GM12872 (cell line): ENCODE data around the gene KRT26.

Source experiments
- TF ChIP-seq, protein P1 (sequence below): IDR thresholded peaks from 3 replicates; pipeline ENCODE4 v1.5.1; 2011; ENCODE audit warnings: low read depth, mild to moderate bottlenecking, low read length, moderate library complexity; ENCODE audit not compliant: insufficient read depth

The KRT26 gene

DNA sequence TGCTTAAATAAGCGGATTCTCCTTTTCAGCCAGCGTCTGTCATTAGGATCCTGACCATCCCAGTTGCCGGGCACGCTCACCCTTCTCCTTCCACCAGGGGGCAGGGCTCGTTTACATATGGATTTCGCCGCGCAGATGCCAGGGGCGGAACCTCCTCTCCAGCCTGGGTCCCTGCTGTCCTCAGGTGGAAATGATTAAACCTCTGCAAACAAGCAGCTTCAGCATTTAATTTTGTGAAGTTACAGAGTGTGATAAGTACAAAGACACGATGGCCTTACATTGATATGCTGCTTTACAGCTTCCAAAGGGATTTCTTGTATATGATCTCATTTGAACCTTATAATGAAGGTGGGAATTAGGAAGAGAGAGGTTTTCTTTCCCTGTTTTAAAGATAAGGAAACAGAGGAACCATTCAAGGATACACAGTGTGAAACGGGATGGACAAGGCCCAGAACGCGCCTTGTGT, 31.6 kb upstream of the KRT26 start:
- TF ChIP-seq, protein P1, sequence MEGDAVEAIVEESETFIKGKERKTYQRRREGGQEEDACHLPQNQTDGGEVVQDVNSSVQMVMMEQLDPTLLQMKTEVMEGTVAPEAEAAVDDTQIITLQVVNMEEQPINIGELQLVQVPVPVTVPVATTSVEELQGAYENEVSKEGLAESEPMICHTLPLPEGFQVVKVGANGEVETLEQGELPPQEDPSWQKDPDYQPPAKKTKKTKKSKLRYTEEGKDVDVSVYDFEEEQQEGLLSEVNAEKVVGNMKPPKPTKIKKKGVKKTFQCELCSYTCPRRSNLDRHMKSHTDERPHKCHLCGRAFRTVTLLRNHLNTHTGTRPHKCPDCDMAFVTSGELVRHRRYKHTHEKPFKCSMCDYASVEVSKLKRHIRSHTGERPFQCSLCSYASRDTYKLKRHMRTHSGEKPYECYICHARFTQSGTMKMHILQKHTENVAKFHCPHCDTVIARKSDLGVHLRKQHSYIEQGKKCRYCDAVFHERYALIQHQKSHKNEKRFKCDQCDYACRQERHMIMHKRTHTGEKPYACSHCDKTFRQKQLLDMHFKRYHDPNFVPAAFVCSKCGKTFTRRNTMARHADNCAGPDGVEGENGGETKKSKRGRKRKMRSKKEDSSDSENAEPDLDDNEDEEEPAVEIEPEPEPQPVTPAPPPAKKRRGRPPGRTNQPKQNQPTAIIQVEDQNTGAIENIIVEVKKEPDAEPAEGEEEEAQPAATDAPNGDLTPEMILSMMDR, result peak; percentile 77

DNA sequence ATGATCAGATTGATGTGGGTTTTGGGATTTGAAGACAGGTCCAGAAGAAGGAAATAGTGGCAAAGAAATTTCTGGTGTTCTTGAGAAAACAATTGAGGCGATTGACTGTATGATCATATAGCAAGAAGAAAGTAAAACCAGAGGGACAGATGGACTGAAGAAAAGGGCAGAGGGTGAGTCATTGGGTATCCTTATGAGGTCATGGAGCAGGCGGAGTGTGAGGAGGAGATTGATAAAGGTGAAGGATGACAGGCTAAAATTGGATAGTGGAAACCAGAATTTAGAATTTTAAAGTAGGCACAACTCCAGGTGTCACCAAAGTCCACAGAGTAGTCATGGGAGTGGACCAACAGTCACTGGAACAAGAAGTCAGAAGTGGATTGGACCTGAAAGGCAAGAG, 29.2 kb upstream of the KRT26 start:
- TF ChIP-seq, protein P1, result no peak

DNA sequence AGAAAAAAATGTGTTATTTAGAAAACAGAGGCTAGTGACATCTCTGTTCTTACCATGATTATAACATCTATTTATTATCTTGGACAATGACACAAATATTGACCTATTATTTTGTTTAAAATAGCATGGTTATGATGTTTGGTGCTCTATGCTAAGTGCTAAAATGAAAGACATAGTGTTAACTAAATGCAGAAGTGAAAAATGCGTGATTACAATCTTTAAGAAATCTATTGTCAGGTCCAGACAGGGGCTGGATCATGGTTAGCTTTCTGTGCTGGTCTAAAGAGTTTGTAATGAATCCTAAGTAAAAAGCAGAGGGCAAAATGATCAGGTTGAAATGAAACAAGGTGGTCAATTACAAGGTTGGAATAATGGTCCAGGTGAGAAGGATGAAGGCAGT, 28.4 kb upstream of the KRT26 start:
- TF ChIP-seq, protein P1, result no peak

DNA sequence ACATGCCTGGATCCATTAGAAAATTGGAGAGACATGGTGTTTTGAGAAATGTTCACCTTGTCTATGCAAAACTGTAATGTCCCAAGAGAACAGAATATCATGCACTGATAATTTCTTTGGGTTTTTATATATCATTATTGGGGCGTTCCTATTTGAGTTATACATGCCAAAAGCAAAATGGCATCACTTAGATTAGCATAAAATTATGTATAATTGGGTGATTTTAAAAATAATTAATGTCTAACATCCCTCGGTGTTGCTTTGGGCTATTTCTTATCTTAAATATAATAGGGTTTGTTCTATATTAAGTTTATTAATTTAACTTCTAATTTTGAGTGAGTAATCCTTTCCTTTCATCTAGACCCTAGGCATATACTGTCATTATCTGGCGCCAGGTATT, 27.9 kb upstream of the KRT26 start, which contains the start of gene KRT28:
KRT28 (minus strand) TSS at position 101 of the 400 bp plus-strand sequence; CDS start at position 35, 66 bp downstream.
- TF ChIP-seq, protein P1, result no peak

DNA sequence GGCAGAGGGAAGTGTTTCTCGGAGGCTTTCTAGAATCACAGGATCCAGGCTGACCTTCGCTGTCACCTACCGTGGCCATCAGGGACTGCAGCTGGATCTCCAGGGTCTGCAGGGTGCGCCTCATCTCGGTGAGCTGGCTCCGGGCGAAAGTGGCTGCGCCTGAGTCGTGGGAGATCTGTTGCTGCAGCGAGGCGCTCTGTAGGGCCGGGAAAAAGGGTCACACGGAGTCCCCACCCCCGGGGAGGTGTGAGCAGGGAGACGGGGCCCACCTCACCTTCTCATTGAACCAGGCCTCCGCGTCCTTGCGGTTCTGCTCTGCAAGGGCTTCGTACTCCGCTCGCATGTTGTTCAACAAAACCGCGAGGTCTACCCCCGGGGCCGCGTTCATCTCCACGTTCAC, 24.8 kb upstream of the KRT26 start:
- TF ChIP-seq, protein P1, result no peak

DNA sequence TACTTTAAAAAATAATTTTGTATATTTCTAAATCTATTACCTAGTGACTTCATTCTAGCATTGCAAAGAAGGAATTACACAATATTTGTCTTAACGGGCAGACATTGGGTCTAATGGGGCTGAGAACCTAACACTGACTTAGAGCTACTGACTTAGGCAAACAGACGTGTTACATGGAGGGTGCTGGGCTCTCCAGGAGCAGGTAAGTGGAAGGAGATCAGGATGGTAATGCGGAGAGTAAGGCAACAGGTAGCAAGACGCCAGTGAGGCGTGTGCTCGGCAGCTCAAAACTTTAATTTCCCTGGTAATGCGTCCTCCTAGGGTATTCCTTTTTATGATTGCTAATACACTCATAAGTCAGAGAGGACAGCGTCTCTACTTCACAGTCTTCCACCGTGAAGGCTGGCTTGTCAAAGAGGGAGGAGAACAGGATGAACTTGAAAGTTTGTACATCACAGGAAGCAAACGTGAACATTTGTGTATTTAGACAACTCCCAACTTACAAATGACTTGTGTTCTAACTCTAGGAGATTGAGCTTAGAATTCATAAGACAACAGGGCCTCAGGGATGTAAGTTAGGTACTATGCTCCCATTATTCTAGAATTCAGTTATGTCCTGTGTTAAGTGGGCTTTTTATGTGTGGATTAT, 23.1 kb upstream of the KRT26 start:
- TF ChIP-seq, protein P1, result no peak

DNA sequence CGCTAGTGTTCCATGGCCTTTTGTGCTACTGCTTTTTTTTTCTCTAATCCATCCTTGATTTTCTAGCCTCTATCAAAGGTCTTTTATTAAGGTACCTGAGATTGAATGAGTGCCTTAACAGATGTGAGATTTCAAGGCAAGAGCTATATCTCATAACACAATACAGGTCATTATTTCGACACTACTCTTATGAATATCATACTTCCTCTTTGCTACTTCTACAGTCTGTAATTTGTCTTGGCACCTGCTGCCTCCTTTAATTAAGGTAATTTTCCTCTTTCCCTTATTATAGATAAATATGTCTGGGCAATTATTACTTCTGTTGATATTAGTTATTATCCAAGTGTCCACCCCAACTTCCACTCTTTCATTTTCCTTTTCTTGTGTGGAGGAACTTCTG, 22.5 kb upstream of the KRT26 start:
- TF ChIP-seq, protein P1, result no peak

DNA sequence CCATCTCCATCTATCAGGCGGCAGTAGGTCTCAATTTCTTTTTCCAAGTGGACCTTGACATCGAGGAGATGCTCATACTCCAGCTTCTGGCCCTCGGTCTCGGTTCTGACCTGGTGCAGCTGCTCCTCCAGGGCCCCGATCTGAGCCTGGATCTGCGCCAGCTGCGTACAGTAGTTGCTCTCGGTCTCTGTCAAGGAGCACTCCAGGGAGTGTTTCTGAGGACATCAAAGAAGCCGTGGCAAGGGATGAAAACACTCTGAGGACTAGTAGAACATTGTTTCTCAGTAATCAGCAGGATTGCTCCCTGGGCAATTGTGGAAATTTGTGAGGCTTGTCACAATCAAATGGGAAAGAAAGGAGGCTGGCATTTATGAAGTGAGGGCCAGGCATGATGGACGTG, 21.8 kb upstream of the KRT26 start:
- TF ChIP-seq, protein P1, result no peak
